Activated naive CD8-positive, alpha-beta T cell (primary cell): ENCODE data around the gene NAAA.
"Not testable (repeated sequence)": the region's sequence is repeated elsewhere in the genome, so short reads cannot be mapped to it uniquely, and the experiment has no call there.

Experiments used
- H3K27ac Mint-ChIP-seq: one replicate; pipeline ENCODE4 v1.8.0; 2021; ENCODE audit warnings: mixed read lengths
- H3K27me3 Mint-ChIP-seq: one replicate; pipeline ENCODE4 v1.8.0; 2021; ENCODE audit warnings: mixed read lengths
- H3K36me3 Mint-ChIP-seq: one replicate; pipeline ENCODE4 v1.8.0; 2021; ENCODE audit warnings: mixed read lengths
- H3K4me1 Mint-ChIP-seq: one replicate; pipeline ENCODE4 v1.8.0; 2021; ENCODE audit warnings: low read depth, mixed read lengths
- H3K4me3 Mint-ChIP-seq: one replicate; pipeline ENCODE4 v1.8.0; 2021; ENCODE audit warnings: mild to moderate bottlenecking, mixed read lengths
- H3K9me3 Mint-ChIP-seq: one replicate; pipeline ENCODE4 v1.8.0; 2021; ENCODE audit warnings: low read depth, mixed read lengths

Gene NAAA

DNA sequence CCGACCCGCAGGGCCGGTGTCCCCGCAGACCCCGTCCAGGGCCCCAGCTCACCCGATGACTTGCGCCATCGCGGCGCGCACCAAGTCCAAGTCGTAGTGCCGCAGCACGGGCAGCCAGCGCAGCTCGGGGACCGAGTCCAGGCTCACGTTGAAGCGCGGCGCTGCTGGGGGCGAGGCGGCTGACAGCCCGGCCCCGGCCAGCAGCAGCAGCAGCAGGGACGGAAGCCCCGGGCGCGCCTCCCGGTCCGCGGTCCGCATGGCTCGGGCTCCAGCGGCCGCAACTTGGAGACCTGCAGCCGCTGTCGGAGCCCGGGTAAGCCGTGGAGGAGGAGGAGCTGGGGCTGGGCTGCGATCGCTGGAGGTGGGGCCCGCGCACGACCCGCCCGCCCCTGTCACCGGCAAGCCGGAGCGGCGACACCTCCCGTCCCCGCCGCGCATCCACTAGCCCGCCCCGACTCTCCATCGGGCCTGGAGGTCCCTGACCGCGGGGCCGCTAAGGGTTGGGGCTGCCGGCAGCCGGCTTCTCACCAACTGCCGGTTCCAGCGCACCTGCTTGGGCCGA lies at the start of gene NAAA:
TSS of gene NAAA (minus strand) at position 322 of the 562 bp plus-strand sequence. CDS start at position 258, 64 bp downstream.
- Mint-ChIP-seq H3K4me1 (peaks cover 21% of the 10 kb centered on the region), H3K27me3 (no peaks in the 10 kb centered on the region), H3K4me3 (peak within 1 kb of the TSS; percentile 95), H3K27ac (peak within 1 kb of the TSS; percentile 98), H3K9me3 (no peaks in the 10 kb centered on the region), H3K36me3 (peaks cover 6% of the 10 kb centered on the region)

DNA sequence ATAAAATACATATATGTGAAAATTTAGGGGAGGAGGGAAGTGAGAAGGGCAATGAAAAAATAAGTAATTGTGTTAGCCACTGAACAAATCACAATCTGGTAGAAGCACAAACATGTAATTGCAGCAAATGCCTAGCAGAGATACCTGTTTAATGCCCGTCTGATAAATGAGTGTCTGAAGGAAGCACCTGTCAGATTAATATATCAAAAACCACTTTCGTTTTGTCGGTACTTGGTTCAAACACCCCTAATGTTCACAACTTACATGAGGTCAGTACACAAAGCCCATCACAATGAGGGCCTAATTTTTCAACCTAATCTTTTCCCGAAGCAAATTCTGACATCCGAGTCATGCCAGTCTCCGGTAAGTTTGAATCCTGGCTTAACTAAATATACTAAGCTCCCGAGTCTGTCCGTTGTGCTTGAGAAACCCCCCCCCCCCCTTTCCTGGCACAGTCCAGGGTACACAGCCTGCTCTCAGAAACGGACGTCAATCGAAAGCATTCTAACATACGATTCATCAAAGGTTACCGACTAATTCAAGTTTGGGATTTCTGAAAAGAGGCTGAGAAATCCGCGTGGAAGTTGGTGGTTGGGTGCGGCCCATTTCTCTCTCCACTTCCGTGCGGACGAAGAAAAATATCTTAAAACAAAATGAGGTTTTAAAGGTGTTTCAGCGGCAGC lies 49.2 kb upstream of the NAAA start:
- peak overlapping the region; percentile 94 for H3K4me3 Mint-ChIP-seq
- peak overlapping the region; percentile 87 for H3K27ac Mint-ChIP-seq
- H3K36me3 Mint-ChIP-seq = peaks cover 20% of the 10 kb centered on the region
- H3K27me3 Mint-ChIP-seq = no peaks in the 10 kb centered on the region
- no peaks in the 10 kb centered on the region for H3K9me3 Mint-ChIP-seq
- peaks cover 29% of the 10 kb centered on the region for H3K4me1 Mint-ChIP-seq

DNA sequence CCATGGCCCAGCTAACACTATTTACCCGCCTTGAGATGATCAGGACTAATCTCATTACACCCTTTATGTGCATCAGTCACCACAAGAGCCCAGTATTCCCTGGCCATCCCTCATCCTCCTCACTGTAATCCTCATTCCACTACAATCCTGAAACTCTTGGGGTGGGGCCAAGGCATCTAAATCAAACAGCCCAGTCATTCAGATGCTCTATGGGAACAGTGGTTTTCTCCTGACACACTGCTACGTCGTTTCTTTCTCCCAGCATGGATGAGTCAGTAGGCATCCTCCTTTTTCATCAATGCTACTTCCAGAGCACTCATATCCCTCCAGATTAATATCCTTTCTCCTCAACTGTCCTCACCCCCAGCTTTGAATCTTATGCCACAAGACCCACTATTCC lies 44.3 kb upstream of the NAAA start:
- Mint-ChIP-seq H3K27ac (no peak overlapping the region), H3K4me3 (no peak overlapping the region), H3K27me3 (no peaks in the 10 kb centered on the region), H3K4me1 (peaks cover 26% of the 10 kb centered on the region), H3K36me3 (peaks cover 28% of the 10 kb centered on the region), H3K9me3 (no peaks in the 10 kb centered on the region)

DNA sequence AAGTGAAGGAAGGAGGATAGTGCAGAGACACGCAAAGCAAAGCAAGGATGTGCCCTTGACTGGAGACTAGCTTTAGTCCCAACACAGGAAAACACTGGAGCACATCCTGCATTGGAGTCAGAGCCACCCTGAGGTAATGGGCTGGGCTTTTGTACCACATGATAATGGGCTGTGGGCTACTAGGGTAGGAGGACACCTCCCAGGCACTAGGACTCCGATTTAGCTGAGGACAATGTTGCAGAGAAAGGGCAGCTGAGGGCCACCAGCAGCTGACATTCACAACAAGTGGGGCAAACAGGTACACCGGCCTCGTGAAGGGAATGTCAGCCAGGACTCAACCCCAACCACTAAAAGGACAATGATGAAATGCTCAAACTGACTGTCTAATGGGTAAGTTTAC lies 39.8 kb upstream of the NAAA start:
- H3K27ac Mint-ChIP-seq = no peak overlapping the region

GRCh38 chr4:75976177-75976576 lies 35.4 kb upstream of the NAAA start:
- Mint-ChIP-seq H3K27me3 (no peaks in the 10 kb centered on the region), H3K36me3 (peaks cover 26% of the 10 kb centered on the region), H3K4me1 (no peaks in the 10 kb centered on the region), H3K9me3 (no peaks in the 10 kb centered on the region), H3K27ac (no peak overlapping the region), H3K4me3 (no peak overlapping the region)

More for the DNA sequence above, 39.8 kb upstream of the NAAA start:
- H3K27me3 Mint-ChIP-seq = no peaks in the 10 kb centered on the region
- H3K36me3 Mint-ChIP-seq = peaks cover 23% of the 10 kb centered on the region
- H3K4me1 Mint-ChIP-seq = peaks cover 4% of the 10 kb centered on the region
- no peak overlapping the region for H3K4me3 Mint-ChIP-seq
- no peaks in the 10 kb centered on the region for H3K9me3 Mint-ChIP-seq

GRCh38 chr4:75973766-75974165 lies 33.0 kb upstream of the NAAA start:
- no peaks in the 10 kb centered on the region for H3K27me3 Mint-ChIP-seq
- peaks cover 34% of the 10 kb centered on the region for H3K36me3 Mint-ChIP-seq

DNA sequence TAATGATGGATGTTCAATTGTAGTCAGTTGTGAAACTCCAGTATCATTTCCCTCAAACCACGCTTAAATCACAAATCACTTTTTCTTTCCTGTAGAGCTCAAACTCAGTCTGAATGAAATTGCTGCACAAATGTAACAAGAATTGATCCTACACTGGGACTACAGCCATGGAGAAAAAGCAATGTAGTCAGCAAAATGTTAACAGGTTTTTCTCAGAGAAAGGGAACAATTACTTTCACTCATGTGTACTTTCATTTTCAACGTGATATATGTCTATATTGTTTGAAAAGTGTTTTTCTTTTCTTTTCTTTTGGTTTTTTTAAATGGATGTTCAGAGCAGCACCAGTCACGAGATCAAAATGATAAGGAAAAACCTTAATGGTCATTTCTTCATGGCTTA lies 27.3 kb upstream of the NAAA start:
- no peak overlapping the region for H3K4me3 Mint-ChIP-seq
- no peaks in the 10 kb centered on the region for H3K4me1 Mint-ChIP-seq
- H3K36me3 Mint-ChIP-seq = peaks cover 48% of the 10 kb centered on the region
- H3K27ac Mint-ChIP-seq = no peak overlapping the region
- no peaks in the 10 kb centered on the region for H3K27me3 Mint-ChIP-seq
- no peaks in the 10 kb centered on the region for H3K9me3 Mint-ChIP-seq

More at GRCh38 chr4:75973766-75974165, 33.0 kb upstream of the NAAA start:
- Mint-ChIP-seq H3K27ac (no peak overlapping the region), H3K9me3 (no peaks in the 10 kb centered on the region), H3K4me3 (no peak overlapping the region), H3K4me1 (no peaks in the 10 kb centered on the region)

DNA sequence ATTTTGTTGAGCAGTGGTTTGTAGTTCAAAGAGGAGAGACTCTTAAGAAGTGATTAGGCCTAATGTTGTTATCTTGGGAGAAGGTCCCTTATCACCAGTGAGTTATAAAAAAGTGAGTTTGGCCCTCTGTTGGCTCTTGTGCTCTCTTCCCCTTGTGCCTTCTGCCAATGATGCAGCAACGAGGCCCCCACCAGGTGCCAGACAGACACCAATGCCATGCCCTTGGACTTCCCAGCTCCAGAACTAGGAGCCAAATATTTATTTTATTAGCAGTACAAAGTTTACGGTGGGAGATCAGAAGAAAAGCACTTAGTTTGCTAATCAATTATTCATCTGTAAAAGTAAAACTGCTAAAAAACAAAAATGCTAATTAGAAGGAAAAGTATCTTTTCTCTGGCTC lies 22.7 kb upstream of the NAAA start:
- Mint-ChIP-seq H3K4me1 (no peaks in the 10 kb centered on the region), H3K36me3 (peaks cover 41% of the 10 kb centered on the region), H3K27me3 (no peaks in the 10 kb centered on the region)

GRCh38 chr4:75962072-75962471 lies 21.3 kb upstream of the NAAA start:
- H3K4me1 Mint-ChIP-seq, H3K27me3 Mint-ChIP-seq, H3K27ac Mint-ChIP-seq, H3K4me3 Mint-ChIP-seq, H3K9me3 Mint-ChIP-seq: not testable (repeated sequence)
- peaks cover 34% of the 10 kb centered on the region for H3K36me3 Mint-ChIP-seq

More for the DNA sequence above, 22.7 kb upstream of the NAAA start:
- H3K4me3 Mint-ChIP-seq = no peak overlapping the region
- H3K27ac Mint-ChIP-seq = no peak overlapping the region
- H3K9me3 Mint-ChIP-seq = no peaks in the 10 kb centered on the region

DNA sequence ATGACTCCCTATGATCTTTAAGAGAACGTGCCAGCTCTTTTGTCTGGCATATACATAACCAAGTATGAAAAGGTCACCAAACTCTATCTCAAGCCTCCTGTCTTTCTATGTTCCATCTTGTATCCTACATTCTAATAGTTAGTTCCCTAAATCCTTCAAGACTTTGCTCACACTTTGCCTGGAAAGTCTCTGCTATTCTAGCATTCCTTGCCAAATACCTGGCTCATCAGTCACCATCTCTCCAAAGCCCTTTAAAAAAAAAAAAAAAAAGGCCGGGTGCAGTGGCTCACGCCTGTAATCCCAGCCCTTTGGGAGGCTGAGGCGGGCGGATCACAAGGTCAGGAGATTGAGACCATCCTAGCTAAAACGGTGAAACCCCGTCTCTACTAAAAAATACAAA lies 17.7 kb upstream of the NAAA start:
- not testable (repeated sequence) for H3K27ac Mint-ChIP-seq

DNA sequence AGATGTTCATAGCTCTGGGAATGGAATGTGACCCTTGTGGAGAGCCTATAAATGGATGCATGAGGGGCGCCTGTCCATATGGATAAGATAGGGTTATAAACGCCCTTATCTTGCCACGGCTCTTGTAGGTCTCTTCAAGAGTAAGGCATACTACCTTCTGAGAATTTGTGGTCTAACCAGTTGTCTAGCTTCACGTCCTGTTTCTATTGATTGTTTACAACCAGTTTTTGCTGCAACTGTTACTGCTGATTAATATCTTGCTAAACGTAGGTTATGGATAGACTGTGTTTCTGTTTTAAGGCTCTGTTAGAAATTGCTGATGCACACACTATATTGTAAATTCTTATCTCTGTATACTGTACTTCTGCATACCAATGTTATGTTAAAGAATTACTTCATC lies 14.0 kb upstream of the NAAA start:
- H3K36me3 Mint-ChIP-seq = peaks cover 14% of the 10 kb centered on the region
- H3K4me1 Mint-ChIP-seq, H3K27ac Mint-ChIP-seq, H3K27me3 Mint-ChIP-seq, H3K4me3 Mint-ChIP-seq, H3K9me3 Mint-ChIP-seq: not testable (repeated sequence)

More for the DNA sequence above, 17.7 kb upstream of the NAAA start:
- H3K4me1 Mint-ChIP-seq, H3K27me3 Mint-ChIP-seq, H3K4me3 Mint-ChIP-seq, H3K9me3 Mint-ChIP-seq: not testable (repeated sequence)
- H3K36me3 Mint-ChIP-seq = peaks cover 19% of the 10 kb centered on the region

DNA sequence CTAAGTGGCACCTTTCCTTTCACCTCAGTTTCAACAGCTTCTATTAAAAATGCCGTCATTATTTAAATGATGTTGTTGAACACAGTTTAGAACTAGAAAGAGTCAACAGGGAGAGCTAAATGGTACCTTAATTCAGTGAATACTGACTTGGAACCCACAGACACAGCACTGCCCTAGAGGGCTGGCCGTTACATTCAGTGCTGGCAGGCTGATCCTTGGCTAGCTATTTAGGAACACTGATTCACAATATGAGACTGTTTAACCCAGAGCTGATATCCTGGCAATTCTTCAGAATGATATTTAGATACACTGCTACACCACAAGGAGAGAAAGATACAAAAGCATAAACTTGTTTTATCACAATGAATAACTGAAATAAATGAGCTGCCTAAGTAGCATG lies 12.7 kb upstream of the NAAA start:
- H3K4me1 Mint-ChIP-seq = peaks cover 3% of the 10 kb centered on the region
- H3K36me3 Mint-ChIP-seq = peaks cover 13% of the 10 kb centered on the region
- no peaks in the 10 kb centered on the region for H3K9me3 Mint-ChIP-seq
- no peak overlapping the region for H3K27ac Mint-ChIP-seq
- H3K4me3 Mint-ChIP-seq = no peak overlapping the region
- no peaks in the 10 kb centered on the region for H3K27me3 Mint-ChIP-seq

- H3K36me3 Mint-ChIP-seq = peaks cover 7% of the 10 kb centered on the region
- no peaks in the 10 kb centered on the region for H3K27me3 Mint-ChIP-seq
- H3K27ac Mint-ChIP-seq = no peak overlapping the region
- no peak overlapping the region for H3K4me3 Mint-ChIP-seq
- H3K9me3 Mint-ChIP-seq = no peaks in the 10 kb centered on the region
- H3K4me1 Mint-ChIP-seq = peaks cover 5% of the 10 kb centered on the region
Observed at GRCh38 chr4:75950213-75950815, 9.5 kb upstream of the NAAA start.

DNA sequence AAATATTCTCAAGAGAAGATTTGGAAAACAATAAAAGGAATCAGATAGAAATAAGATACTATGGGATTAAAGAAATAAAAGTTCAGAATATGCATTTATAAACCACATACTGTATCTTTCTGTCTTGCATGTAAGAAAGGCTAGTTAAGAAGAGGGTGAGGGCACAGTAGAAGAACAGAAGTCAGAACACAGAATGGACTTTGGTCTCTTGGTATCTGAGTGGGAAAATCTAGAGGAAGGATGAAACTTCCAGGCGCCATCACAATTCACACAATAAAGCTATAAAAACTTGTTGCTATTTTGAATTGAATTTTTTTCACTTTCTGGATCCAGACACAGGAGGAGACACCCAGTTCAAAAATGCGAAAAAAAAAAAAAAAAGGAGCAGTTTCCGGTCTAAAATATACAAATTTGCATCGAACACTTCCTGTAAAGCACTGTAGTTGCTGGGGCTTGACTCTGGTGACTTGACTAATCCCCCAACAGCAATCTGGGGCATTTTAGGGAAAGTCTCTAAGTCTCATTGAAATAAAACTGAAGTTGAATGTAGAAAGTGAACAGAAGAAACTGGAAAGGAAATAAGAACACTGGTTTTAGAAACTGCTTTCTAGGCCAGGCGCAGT lies 8.1 kb upstream of the NAAA start:
- Mint-ChIP-seq H3K4me3 (no peak overlapping the region), H3K27me3 (no peaks in the 10 kb centered on the region), H3K27ac (no peak overlapping the region), H3K36me3 (peaks cover 7% of the 10 kb centered on the region), H3K4me1 (peaks cover 5% of the 10 kb centered on the region), H3K9me3 (no peaks in the 10 kb centered on the region)

- H3K4me3 Mint-ChIP-seq = peak overlapping the region; percentile 95
- H3K36me3 Mint-ChIP-seq = peaks cover 4% of the 10 kb centered on the region
- no peaks in the 10 kb centered on the region for H3K9me3 Mint-ChIP-seq
- H3K27me3 Mint-ChIP-seq = no peaks in the 10 kb centered on the region
- H3K4me1 Mint-ChIP-seq = peaks cover 19% of the 10 kb centered on the region
- H3K27ac Mint-ChIP-seq = peak overlapping the region; percentile 98
Observed at GRCh38 chr4:75939890-75940691, 722 bp downstream of the NAAA start.
